H9 (cell line): ENCODE measurements around the gene PCDHAC2. TPM values are rescaled to one million over a fixed set of nuclear protein-coding genes. Genes with fewer than 3 reads are reported as not detected.

Experiments used
- DNase-seq: peaks from one replicate; pipeline ENCODE4 v3.0.0-alpha.2; 2017
- H2AFZ ChIP-seq: one replicate; pipeline ENCODE4 v1.6.1; 2013; ENCODE audit warnings: mild to moderate bottlenecking, low read length, control low read depth, moderate library complexity
- H2AK5ac ChIP-seq: 2 replicates; pipeline ENCODE4 v1.6.1; 2013; ENCODE audit warnings: low read length, control low read depth, mixed read lengths; ENCODE audit not compliant: insufficient read length
- H2BK120ac ChIP-seq: one replicate; pipeline ENCODE4 v1.6.1; 2013; ENCODE audit warnings: low read depth, mild to moderate bottlenecking, low read length, control low read depth, inconsistent platforms; ENCODE audit not compliant: poor library complexity, severe bottlenecking
- H2BK12ac ChIP-seq: 2 replicates; pipeline ENCODE4 v1.6.1; 2013; ENCODE audit warnings: low read length, control low read depth, mixed read lengths, low read depth; ENCODE audit not compliant: insufficient read length
- H2BK15ac ChIP-seq: 2 replicates; pipeline ENCODE4 v1.6.1; 2013; ENCODE audit warnings: low read depth, low read length, control low read depth
- H2BK20ac ChIP-seq: one replicate; pipeline ENCODE4 v1.6.1; 2013; ENCODE audit warnings: low read depth, mild to moderate bottlenecking, low read length, control low read depth, inconsistent platforms; ENCODE audit not compliant: poor library complexity, severe bottlenecking
- H2BK5ac ChIP-seq: 2 replicates; pipeline ENCODE4 v1.6.1; 2013; ENCODE audit warnings: low read length, control low read depth, mixed read lengths; ENCODE audit not compliant: insufficient read length
- H3K14ac ChIP-seq: 2 replicates; pipeline ENCODE4 v1.6.1; 2013; ENCODE audit warnings: low read length, control low read depth; ENCODE audit not compliant: insufficient read depth
- H3K18ac ChIP-seq: 2 replicates; pipeline ENCODE4 v1.6.1; 2013; ENCODE audit warnings: low read depth, mild to moderate bottlenecking, mixed read lengths, low read length, control low read depth; ENCODE audit not compliant: insufficient read length
- H3K23ac ChIP-seq: 2 replicates; pipeline ENCODE4 v1.6.1; 2013; ENCODE audit warnings: low read length, control low read depth, mixed read lengths, low read depth; ENCODE audit not compliant: insufficient read length
- H3K23me2 ChIP-seq: 2 replicates; pipeline ENCODE4 v1.6.1; 2013; ENCODE audit warnings: low read depth, mild to moderate bottlenecking, mixed read lengths, low read length, control low read depth; ENCODE audit not compliant: insufficient read length, poor library complexity, severe bottlenecking
- H3K27ac ChIP-seq: 2 replicates; pipeline ENCODE4 v1.5.1; 2013; ENCODE audit warnings: low read length, control low read depth, mixed read lengths, low read depth; ENCODE audit not compliant: insufficient read length
- H3K27me3 ChIP-seq: 2 replicates; pipeline ENCODE4 v1.6.1; 2013; ENCODE audit warnings: low read length, control low read depth, inconsistent platforms; ENCODE audit not compliant: insufficient read depth
- H3K4ac ChIP-seq: 2 replicates; pipeline ENCODE4 v1.6.1; 2013; ENCODE audit warnings: low read depth, mild to moderate bottlenecking, control low read depth, inconsistent platforms, low read length, moderate library complexity
- H3K4me1 ChIP-seq: 2 replicates; pipeline ENCODE4 v1.6.1; 2013; ENCODE audit warnings: low read length, control low read depth, inconsistent platforms; ENCODE audit not compliant: insufficient read depth
- H3K4me2 ChIP-seq: 2 replicates; pipeline ENCODE4 v1.6.1; 2013; ENCODE audit warnings: low read length, control low read depth, mixed read lengths; ENCODE audit not compliant: insufficient read length, insufficient read depth
- H3K56ac ChIP-seq: 2 replicates; pipeline ENCODE4 v1.6.1; 2013; ENCODE audit warnings: low read depth, mild to moderate bottlenecking, mixed read lengths, low read length, control low read depth; ENCODE audit not compliant: insufficient read length
- H3K79me1 ChIP-seq: 2 replicates; pipeline ENCODE4 v1.6.1; 2013; ENCODE audit warnings: low read depth, mild to moderate bottlenecking, moderate library complexity, low read length, control low read depth, inconsistent platforms; ENCODE audit not compliant: insufficient read depth, poor library complexity, severe bottlenecking
- H3K79me2 ChIP-seq: 2 replicates; pipeline ENCODE4 v1.6.1; 2013; ENCODE audit warnings: low read length, control low read depth, inconsistent platforms; ENCODE audit not compliant: insufficient read depth
- H3K9ac ChIP-seq: 2 replicates; pipeline ENCODE4 v1.6.1; 2013; ENCODE audit warnings: low read length, control low read depth, mixed read lengths; ENCODE audit not compliant: insufficient read length; ENCODE audit errors: extremely low read depth
- H3K9me3 ChIP-seq: one replicate; pipeline ENCODE4 v1.6.1; 2013; ENCODE audit warnings: low read depth, low read length, inconsistent platforms; ENCODE audit not compliant: control insufficient read depth
- H3T11ph ChIP-seq: one replicate; pipeline ENCODE4 v1.6.1; 2013; ENCODE audit warnings: mild to moderate bottlenecking, low read length, control low read depth, inconsistent platforms
- H4K20me1 ChIP-seq: one replicate; pipeline ENCODE4 v1.6.1; 2013; ENCODE audit not compliant: control insufficient read depth, insufficient read length, insufficient read depth
- H4K5ac ChIP-seq: 2 replicates; pipeline ENCODE4 v1.6.1; 2013; ENCODE audit warnings: low read depth, mild to moderate bottlenecking, mixed read lengths, low read length, control low read depth; ENCODE audit not compliant: insufficient read length
- H4K8ac ChIP-seq: replicated peaks from 2 replicates; pipeline ENCODE4 v1.6.1; 2013; ENCODE audit warnings: low read length, control low read depth, mixed read lengths, low read depth; ENCODE audit not compliant: insufficient read length
- H4K91ac ChIP-seq: 2 replicates; pipeline ENCODE4 v1.6.1; 2013; ENCODE audit warnings: low read depth, mild to moderate bottlenecking, moderate library complexity, mixed read lengths, low read length, control low read depth; ENCODE audit not compliant: insufficient read length
- H3K27ac Mint-ChIP-seq, 3 experiments: 2 replicates in 2 of 3; 3 replicates in 1 of 3; pipeline ENCODE4 v1.8.0; 2020 to 2021; ENCODE audit warnings: mixed read lengths in 3 of 3, mild to moderate bottlenecking in 1 of 3, moderate library complexity in 1 of 3
- H3K27me3 Mint-ChIP-seq: 2 replicates; pipeline ENCODE4 v1.8.0; 2021; ENCODE audit warnings: low read depth, mild to moderate bottlenecking, moderate library complexity, mixed read lengths
- H3K36me3 Mint-ChIP-seq, 3 experiments: 2 replicates in 2 of 3; 3 replicates in 1 of 3; pipeline ENCODE4 v1.8.0; 2020 to 2021; ENCODE audit warnings: low read depth in 3 of 3, mixed read lengths in 3 of 3; ENCODE audit not compliant: insufficient read depth in 1 of 3
- H3K4me1 Mint-ChIP-seq, 2 experiments: 2 replicates each; pipeline ENCODE4 v1.8.0; 2020; ENCODE audit warnings: mixed read lengths in 2 of 2
- H3K4me3 Mint-ChIP-seq, 2 experiments: 2 replicates in 1 of 2; 3 replicates in 1 of 2; pipeline ENCODE4 v1.8.0; 2020 to 2021; ENCODE audit warnings: mild to moderate bottlenecking in 2 of 2, mixed read lengths in 2 of 2, moderate library complexity in 1 of 2
- H3K9me3 Mint-ChIP-seq, 2 experiments: 2 replicates in 1 of 2; 3 replicates in 1 of 2; pipeline ENCODE4 v1.8.0; 2020; ENCODE audit warnings: mild to moderate bottlenecking in 2 of 2, mixed read lengths in 2 of 2, moderate library complexity in 1 of 2
- CTCF ChIP-seq: fragments of 200-600 bp; sonication (generic); conservative IDR thresholded peaks from 3 replicates; pipeline ENCODE4 v1.8.0; 2021; ENCODE audit warnings: antibody characterized with exemption, mild to moderate bottlenecking
- total RNA-seq: library from RNA; stranded (reverse); gene quantifications from 2 replicates; pipeline ENCODE4 v1.2.1, GENCODE V29; 2021

Gene PCDHAC2
- total RNA-seq, 1 experiment from 2014 or later = 4.8 TPM

DNA sequence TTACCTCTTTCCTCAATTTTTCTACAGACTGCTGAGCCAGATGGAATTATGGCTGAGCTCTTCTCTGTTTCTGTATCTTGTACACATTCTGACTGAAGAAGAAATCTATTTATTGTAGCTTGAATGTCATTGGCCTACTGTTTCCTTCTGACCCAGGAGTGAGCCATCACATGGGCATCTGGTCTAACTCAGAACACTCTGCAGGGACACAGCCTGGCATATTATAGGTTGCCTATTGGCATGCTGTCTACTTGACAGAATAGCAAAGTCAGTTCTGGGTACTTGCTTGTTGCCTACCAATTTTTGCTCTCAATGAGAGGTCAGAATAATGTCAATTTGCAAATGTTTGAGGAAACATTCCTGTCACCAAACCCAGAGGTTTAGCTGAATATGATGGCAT is 7.3 kb downstream of the PCDHAC2 start:
- Histone ChIP-seq H4K91ac (no peak overlapping the region), H3K4me2 (no peak overlapping the region), H4K20me1 (peaks cover 2% of the 10 kb centered on the region), H2BK5ac (no peak overlapping the region), H3K56ac (no peak overlapping the region), H3K23me2 (no peaks in the 10 kb centered on the region), H2BK15ac (no peak overlapping the region), H3K79me2 (no peaks in the 10 kb centered on the region), H2BK12ac (no peak overlapping the region), H2AFZ (no peak overlapping the region), H4K8ac (no peak overlapping the region), H2AK5ac (no peak overlapping the region), H3K9me3 (no peaks in the 10 kb centered on the region), H3K14ac (no peak overlapping the region), H3T11ph (no peak overlapping the region), H3K18ac (no peak overlapping the region), H3K9ac (no peak overlapping the region), H3K23ac (no peak overlapping the region), H2BK120ac (no peak overlapping the region), H3K4me1 (peaks cover 9% of the 10 kb centered on the region; the same call in 1 of the 2 replicates), H3K27me3 (no peaks in the 10 kb centered on the region), H3K4ac (no peak overlapping the region), H3K27ac (no peak overlapping the region), H2BK20ac (no peak overlapping the region), H3K79me1 (no peaks in the 10 kb centered on the region), H4K5ac (no peak overlapping the region)
- H3K36me3 Mint-ChIP-seq = no peaks in the 10 kb centered on the region
- peaks cover 6% of the 10 kb centered on the region for H3K27me3 Mint-ChIP-seq
- H3K4me3 Mint-ChIP-seq = no peak overlapping the region
- no peak overlapping the region for H3K27ac Mint-ChIP-seq
- no peak for TF ChIP-seq CTCF
- no peaks in the 10 kb centered on the region for H3K9me3 Mint-ChIP-seq
- no peak for DNase-seq
- H3K4me1 Mint-ChIP-seq = peaks cover 29 to 32% of the 10 kb centered on the region in 2 experiments
